Thoracic aorta (tissue), 2 donors: ENCODE results near the gene JAM3. TPM values are rescaled to one million over a fixed set of nuclear protein-coding genes. Genes with fewer than 3 reads are reported as not detected.

Source experiments
- ATAC-seq: fragments of 150-250 bp; one replicate; pipeline ENCODE4 v1.8.0; 2017; ENCODE audit warnings: low read depth; ENCODE audit not compliant: insufficient number of reproducible peaks, low FRiP score
- DNase-seq: peaks from one replicate; pipeline ENCODE4 v3.0.0-alpha.2; 2020; ENCODE audit warnings: low spot score
- H3K27ac ChIP-seq, 2 donors: fragments of 200-600 bp; sonication (generic); 1 replicate in 1 of 2; 2 replicates in 1 of 2; pipeline ENCODE4 v1.5.1; 2016; ENCODE audit warnings: mild to moderate bottlenecking in 2 of 2, moderate library complexity in 2 of 2
- H3K27me3 ChIP-seq: fragments of 200-600 bp; sonication (generic); replicated peaks from 2 replicates; pipeline ENCODE4 v1.6.0; 2016; ENCODE audit warnings: mild to moderate bottlenecking; ENCODE audit not compliant: insufficient read depth
- H3K36me3 ChIP-seq: fragments of 200-600 bp; sonication (generic); one replicate; pipeline ENCODE4 v1.5.1; 2016
- H3K4me1 ChIP-seq, 2 donors: fragments of 200-600 bp; sonication (generic); 1 replicate in 1 of 2; 2 replicates in 1 of 2; pipeline versions ENCODE4 v1.5.1 to v1.6.0; 2016; ENCODE audit warnings: low read depth in 2 of 2, mild to moderate bottlenecking in 1 of 2; ENCODE audit not compliant: control insufficient read depth in 1 of 2
- H3K4me3 ChIP-seq: fragments of 200-600 bp; sonication (generic); 2 replicates; pipeline ENCODE4 v1.5.1; 2016; ENCODE audit warnings: mild to moderate bottlenecking
- H3K9me3 ChIP-seq: fragments of 200-600 bp; sonication (generic); 2 replicates; pipeline ENCODE4 v1.5.1; 2016
- total RNA-seq, 2 donors: library from RNA; depleted of rRNA; stranded (reverse); fragments of >200 nt; gene quantifications; one replicate each; pipeline versions ENCODE4 v1.1.0 to v1.2.3, GENCODE V29; 2016
- TF ChIP-seq, protein P1 (sequence below): fragments of 200-600 bp; sonication (generic); IDR thresholded peaks from one replicate; pipeline ENCODE4 v1.5.1; 2019; ENCODE audit warnings: antibody characterized with exemption

The JAM3 gene
- total RNA-seq, 2 donors from 2014 or later = 83.7 to 110 TPM

DNA sequence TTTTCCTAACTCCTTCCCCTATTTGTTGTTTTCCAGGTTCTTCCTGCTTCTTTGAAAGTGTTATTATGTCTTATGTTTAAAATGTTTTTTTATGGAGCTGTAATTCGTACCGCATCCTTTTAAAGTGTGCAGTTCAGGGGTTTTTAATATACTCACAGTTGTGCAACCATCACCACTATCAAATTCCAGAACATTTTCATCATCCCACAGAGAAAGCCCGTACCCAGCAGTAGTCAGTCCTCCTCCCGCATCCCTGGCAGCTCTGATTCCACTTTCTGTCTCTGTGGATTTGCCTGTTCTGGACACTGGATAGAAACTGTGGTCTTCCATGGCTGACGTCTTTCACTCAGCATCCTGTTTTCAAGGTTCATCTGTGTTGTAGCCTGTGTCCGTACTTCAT is 73.7 kb downstream of the JAM3 start:
- DNase-seq (no peak), ATAC-seq (no peak)
- Histone ChIP-seq H3K4me3 (no peak overlapping the region), H3K36me3 (peaks cover 11% of the 10 kb centered on the region), H3K27me3 (no peaks in the 10 kb centered on the region), H3K4me1 (peaks cover under 1 to 15% of the 10 kb centered on the region in 2 donors), H3K9me3 (no peaks in the 10 kb centered on the region), H3K27ac (no peak overlapping the region)
- TF ChIP-seq, protein P1, sequence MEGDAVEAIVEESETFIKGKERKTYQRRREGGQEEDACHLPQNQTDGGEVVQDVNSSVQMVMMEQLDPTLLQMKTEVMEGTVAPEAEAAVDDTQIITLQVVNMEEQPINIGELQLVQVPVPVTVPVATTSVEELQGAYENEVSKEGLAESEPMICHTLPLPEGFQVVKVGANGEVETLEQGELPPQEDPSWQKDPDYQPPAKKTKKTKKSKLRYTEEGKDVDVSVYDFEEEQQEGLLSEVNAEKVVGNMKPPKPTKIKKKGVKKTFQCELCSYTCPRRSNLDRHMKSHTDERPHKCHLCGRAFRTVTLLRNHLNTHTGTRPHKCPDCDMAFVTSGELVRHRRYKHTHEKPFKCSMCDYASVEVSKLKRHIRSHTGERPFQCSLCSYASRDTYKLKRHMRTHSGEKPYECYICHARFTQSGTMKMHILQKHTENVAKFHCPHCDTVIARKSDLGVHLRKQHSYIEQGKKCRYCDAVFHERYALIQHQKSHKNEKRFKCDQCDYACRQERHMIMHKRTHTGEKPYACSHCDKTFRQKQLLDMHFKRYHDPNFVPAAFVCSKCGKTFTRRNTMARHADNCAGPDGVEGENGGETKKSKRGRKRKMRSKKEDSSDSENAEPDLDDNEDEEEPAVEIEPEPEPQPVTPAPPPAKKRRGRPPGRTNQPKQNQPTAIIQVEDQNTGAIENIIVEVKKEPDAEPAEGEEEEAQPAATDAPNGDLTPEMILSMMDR = no peak

DNA sequence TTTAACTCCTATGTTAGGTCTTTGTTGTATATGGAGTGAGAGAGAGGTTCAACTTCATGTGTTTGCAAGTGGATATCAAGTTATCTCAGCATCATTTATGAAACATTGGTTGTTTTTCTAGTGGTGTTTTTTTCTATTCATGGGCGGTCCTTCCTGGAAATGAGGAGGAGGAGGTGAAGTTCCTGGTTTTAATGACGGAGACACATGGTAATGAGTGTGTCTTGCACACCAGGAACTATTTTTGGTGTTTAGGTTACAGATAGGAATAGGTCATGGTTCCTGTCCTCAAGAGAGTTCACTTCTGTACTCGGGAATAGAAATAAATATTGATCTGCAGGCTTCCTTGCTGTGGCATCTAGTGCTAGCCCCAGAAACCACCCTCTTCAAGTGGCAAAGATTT is 74.9 kb downstream of the JAM3 start:
- no peak for ATAC-seq
- H3K27me3 ChIP-seq = no peaks in the 10 kb centered on the region

DNA sequence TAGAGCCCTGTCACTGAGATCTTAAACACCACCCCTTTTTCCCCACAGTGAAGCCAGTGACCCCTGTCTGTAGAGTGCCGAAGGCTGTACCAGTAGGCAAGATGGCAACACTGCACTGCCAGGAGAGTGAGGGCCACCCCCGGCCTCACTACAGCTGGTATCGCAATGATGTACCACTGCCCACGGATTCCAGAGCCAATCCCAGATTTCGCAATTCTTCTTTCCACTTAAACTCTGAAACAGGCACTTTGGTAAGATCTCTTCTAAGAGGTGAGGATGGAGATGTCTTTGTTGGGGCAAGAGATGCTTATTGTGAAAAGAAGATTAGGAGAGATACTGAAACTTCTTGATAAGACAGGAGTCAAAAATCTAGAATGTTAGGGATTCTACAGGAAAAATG is 75.9 kb downstream of the JAM3 start:
- Histone ChIP-seq H3K27me3 (no peaks in the 10 kb centered on the region), H3K36me3 (peaks cover 16% of the 10 kb centered on the region), H3K4me3 (no peak overlapping the region), H3K27ac (no peak overlapping the region), H3K4me1 (peaks cover 7 to 9% of the 10 kb centered on the region in 2 donors), H3K9me3 (no peaks in the 10 kb centered on the region)
- TF ChIP-seq, protein P1 = no peak
- ATAC-seq = no peak
- DNase-seq = no peak

More for the DNA sequence above, 74.9 kb downstream of the JAM3 start:
- H3K4me3 ChIP-seq = no peak overlapping the region
- H3K27ac ChIP-seq = no peak overlapping the region
- no peaks in the 10 kb centered on the region for H3K9me3 ChIP-seq
- H3K36me3 ChIP-seq = peaks cover 11% of the 10 kb centered on the region
- TF ChIP-seq, protein P1 = no peak
- DNase-seq = no peak
- H3K4me1 ChIP-seq = peaks cover 7 to 19% of the 10 kb centered on the region in 2 donors

DNA sequence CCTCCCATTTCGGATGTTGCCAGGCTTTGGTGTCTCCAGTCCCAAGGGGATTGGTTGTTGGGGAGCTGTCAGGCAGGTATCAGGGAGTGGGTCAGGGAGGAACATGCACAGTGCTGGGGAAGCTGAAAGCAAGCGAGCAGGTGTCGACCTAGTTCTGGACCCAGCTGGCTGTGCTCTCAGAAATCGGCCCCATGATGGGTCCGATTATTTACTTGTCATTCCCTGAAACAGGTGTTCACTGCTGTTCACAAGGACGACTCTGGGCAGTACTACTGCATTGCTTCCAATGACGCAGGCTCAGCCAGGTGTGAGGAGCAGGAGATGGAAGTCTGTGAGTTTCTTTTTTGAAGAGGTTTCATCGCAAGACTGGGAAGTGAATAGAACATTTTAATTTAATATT is 76.8 kb downstream of the JAM3 start:
- Histone ChIP-seq H3K9me3 (no peaks in the 10 kb centered on the region), H3K27ac (no peak overlapping the region), H3K27me3 (no peaks in the 10 kb centered on the region), H3K4me3 (no peak overlapping the region), H3K36me3 (peaks cover 21% of the 10 kb centered on the region), H3K4me1 (peaks cover 7 to 9% of the 10 kb centered on the region in 2 donors)
- TF ChIP-seq, protein P1 = no peak
- ATAC-seq (no peak), DNase-seq (no peak)

DNA sequence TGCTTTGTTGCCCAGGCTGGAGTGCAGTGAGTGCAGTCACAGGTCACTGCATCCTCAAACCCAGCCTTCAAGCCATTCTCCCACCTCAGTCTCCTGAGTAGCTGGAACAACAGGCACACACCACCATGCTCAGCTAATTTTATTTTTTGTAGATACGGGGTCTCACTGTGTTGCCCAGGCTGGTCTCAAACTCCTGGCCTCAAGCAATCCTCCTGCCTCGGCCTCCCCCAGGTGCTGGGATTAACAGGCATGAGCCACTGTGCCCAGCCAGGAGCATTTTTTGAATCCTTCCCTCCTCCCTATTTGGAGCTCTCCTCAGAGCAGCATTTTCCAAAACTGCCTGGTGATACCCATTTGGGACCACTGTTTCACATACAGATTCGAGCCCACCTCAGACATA is 77.7 kb downstream of the JAM3 start:
- H3K27ac ChIP-seq = no peak overlapping the region
- DNase-seq (no peak), ATAC-seq (no peak)
- H3K27me3 ChIP-seq = no peaks in the 10 kb centered on the region
- peaks cover 7 to 15% of the 10 kb centered on the region in 2 donors for H3K4me1 ChIP-seq
- TF ChIP-seq, protein P1 = no peak
- H3K4me3 ChIP-seq = no peak overlapping the region
- no peaks in the 10 kb centered on the region for H3K9me3 ChIP-seq
- H3K36me3 ChIP-seq = peaks cover 20% of the 10 kb centered on the region
